IPS DF 4.7 (cell line): ENCODE results near the gene RPS6KB1.
"Not testable (repeated sequence)": the region's sequence is repeated elsewhere in the genome, so short reads cannot be mapped to it uniquely, and the experiment has no call there.

ENCODE experiments used
- DNase-seq: peaks from one replicate; pipeline ENCODE4 v3.0.0-alpha.2; 2013; ENCODE audit warnings: low spot score; ENCODE audit errors: extremely low read depth

The RPS6KB1 gene

DNA sequence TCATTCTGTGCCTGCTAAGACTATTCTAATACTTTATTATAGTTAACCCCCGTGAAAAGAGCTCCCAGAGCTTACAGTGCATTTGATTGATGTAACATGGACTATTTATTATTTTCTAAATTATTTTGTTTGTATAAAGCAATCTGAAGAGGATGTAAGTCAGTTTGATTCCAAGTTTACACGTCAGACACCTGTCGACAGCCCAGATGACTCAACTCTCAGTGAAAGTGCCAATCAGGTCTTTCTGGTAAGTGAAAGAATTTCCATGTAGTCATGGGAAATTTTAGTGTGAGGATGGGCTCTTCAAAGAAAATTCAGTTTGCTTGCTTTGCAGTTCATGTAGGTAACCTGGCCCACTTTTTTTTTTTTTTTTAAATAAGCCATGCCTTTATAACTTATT lies 47.8 kb downstream of the RPS6KB1 start:
- DNase-seq: not testable (repeated sequence)

- no peak for DNase-seq
Observed at GRCh38 chr17:59941131-59941530, 48.2 kb downstream of the RPS6KB1 start.

DNA sequence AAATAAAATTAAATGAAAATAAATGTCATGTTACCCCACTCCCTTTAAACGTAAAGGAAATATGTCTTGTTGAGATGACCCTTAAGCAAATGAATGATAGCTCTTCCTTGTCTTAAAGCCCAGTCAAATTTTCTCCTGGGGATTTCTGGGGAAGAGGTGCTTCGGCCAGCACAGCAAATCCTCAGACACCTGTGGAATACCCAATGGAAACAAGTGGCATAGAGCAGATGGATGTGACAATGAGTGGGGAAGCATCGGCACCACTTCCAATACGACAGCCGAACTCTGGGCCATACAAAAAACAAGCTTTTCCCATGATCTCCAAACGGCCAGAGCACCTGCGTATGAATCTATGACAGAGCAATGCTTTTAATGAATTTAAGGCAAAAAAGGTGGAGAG lies 53.5 kb downstream of the RPS6KB1 start:
- not testable (repeated sequence) for DNase-seq

DNA sequence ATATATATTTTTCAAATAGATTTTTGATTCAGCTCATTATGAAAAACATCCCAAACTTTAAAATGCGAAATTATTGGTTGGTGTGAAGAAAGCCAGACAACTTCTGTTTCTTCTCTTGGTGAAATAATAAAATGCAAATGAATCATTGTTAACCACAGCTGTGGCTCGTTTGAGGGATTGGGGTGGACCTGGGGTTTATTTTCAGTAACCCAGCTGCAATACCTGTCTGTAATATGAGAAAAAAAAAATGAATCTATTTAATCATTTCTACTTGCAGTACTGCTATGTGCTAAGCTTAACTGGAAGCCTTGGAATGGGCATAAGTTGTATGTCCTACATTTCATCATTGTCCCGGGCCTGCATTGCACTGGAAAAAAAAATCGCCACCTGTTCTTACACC lies 54.4 kb downstream of the RPS6KB1 start:
- not testable (repeated sequence) for DNase-seq

DNA sequence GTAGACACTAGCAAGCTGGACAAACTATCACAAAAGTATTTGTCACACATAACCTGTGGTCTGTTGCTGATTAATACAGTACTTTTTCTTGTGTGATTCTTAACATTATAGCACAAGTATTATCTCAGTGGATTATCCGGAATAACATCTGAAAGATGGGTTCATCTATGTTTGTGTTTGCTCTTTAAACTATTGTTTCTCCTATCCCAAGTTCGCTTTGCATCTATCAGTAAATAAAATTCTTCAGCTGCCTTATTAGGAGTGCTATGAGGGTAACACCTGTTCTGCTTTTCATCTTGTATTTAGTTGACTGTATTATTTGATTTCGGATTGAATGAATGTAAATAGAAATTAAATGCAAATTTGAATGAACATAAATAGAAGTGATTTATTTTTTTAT lies 57.1 kb downstream of the RPS6KB1 start:
- no peak for DNase-seq

- DNase-seq: no peak
Observed at GRCh38 chr17:59954856-59955255, 61.9 kb downstream of the RPS6KB1 start.

GRCh38 chr17:59959574-59959973 lies 66.7 kb downstream of the RPS6KB1 start:
- DNase-seq: not testable (repeated sequence)

DNA sequence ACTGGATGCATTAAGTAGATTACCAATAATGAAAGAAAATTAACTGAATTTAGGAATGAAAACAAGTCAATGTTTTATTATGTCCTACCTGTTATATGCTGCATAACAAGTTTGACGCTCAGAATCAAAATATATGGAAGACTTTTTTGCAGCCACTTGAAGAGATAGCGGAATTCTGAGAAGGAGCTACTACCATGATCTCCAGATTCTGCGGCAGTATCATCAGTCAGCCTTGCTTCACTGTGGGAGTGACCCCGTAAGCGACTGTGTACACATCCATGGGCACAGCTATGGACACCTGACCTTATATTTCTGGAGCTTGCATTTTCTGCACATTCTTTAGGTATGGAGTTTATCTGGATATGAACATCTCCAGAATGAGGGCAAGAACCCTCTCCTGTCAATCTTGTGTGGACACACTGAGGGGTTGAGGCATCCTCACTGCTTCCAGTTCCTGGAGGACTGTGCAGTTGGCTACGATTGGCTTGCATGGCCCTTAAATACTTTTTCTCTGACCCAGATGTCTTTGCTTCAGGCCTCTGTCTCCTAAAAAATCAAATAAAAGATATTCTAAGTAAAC lies 69.9 kb downstream of the RPS6KB1 start:
- no peak for DNase-seq

- no peak for DNase-seq
Observed at GRCh38 chr17:59963738-59964481, 71.0 kb downstream of the RPS6KB1 start.

DNA sequence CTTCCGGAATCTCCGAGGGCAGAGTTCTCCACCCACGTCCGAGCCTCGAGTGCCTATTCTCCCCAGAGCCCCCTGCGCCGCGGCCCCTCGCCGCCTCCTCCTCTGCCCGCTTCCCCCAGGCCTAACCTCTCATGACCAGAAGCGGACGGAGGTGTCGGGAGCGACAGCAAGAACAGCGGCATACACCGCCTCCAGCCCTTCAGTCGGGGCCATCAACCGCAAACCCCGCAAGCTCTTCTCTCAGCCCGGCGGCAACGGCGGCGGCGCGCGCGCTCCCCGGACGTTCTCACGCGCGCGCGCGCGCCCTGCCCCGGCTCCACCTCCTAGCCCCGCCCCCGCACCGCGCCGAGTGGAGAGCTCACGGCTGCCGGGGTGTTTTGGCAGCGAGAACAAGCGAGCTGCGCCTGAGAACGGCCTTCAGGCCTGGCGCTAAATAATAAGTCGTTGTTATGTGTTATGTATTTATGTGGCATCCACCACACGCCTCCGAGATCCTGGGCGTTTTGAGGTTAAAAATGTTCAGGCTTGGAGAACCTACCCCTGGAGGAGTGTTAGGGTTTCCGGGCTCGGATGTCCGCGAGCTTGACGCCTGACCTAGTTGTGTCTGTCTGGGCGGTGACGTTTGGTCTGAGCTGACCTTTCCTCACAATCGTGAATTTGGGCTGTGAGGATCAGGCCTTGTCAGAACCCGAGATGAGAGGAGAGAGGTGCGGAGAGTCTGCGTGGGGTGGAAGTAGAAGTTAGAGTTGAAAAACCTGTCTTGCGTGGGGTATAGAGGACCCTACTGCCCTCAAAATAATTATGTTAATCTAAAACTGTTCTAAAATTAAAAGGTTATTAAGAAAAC lies 71.8 kb downstream of the RPS6KB1 start, which contains the start of gene RNFT1:
Gene RNFT1, minus strand, starts transcription at position 259 of the 847 bp plus-strand sequence. Its CDS starts 77 bp downstream, at position 182.
- no peak for DNase-seq

DNA sequence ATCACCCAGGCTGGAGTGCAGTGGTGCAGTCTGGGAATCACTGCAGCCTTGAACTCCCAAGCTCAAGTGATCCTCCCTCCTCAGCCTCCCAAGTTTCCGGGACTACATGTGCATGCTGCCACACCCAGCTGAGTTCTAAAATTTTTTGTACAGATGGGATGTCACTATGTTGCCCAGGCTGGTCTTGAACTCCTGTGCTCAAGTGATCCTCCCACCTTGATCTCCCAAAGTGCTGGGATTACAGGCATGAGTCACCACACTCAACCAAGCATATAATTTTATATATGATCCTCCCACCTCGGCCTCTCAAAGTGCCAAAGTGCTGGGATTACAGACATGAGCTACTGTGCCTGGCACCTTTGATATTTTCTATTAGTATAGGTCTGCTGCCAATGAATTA lies 78.8 kb downstream of the RPS6KB1 start:
- not testable (repeated sequence) for DNase-seq

GRCh38 chr17:59972778-59973177 lies 79.9 kb downstream of the RPS6KB1 start:
- DNase-seq: no peak

- not testable (repeated sequence) for DNase-seq
Observed at GRCh38 chr17:59973483-59973882, 80.6 kb downstream of the RPS6KB1 start.

DNA sequence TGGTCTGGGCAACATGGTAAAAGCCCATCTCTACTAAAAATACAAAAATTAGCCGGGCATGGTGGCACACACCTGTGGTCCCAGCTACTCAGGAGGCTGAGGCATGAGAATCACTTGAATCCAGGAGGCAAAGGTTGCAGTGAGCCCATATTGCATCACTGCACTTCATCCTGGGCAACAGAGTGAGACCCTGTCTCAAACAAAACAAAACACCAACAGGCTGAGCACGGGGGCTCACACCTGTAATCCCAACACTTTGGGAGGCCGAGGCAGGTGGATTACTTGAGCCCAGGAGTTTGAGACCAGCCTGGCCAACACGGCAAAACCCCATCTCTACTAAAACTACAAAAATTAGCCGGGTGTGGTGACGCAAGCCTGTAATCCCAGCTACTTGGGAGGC lies 82.2 kb downstream of the RPS6KB1 start:
- not testable (repeated sequence) for DNase-seq

- DNase-seq: not testable (repeated sequence)
Observed at GRCh38 chr17:59996608-59997007, 103.7 kb downstream of the RPS6KB1 start.
